Measurements from ENCODE around the gene DSCAM.

The DSCAM gene

DNA sequence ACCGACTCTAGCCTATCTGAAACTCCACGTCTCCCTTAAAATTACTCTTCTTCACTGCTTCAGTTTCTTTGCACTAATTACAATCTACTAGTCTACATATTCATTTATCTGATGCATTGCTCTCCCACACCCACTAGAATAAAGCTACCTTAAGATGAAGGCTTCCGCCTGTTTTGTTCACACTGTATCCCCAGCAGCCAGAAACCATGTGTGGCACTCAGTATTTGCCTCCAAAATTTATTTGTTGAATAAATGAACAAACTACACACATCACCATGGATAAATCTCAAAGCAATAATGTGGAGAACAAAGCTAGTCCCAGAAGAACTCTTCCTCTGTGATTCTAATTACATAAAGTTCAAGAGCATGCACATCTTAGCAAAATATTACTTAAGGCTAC, 95.7 kb downstream of the DSCAM start:
- H3K27ac ChIP-seq (ENCODE audit: low read depth, low read length, poor library complexity, severe bottlenecking), result no peak overlapping the region
- no peak overlapping the region for H2AFZ ChIP-seq (ENCODE audit: low read length)
- no peaks in the 10 kb centered on the region for H3K4me1 ChIP-seq (ENCODE audit: insufficient read depth, low read length, severe bottlenecking)
- H3K4me3 ChIP-seq (ENCODE audit: low read depth, low read length, poor library complexity, severe bottlenecking), result no peak overlapping the region
- H3K79me2 ChIP-seq (ENCODE audit: insufficient read depth, low read length), result no peaks in the 10 kb centered on the region
- no peaks in the 10 kb centered on the region for H3K9me3 ChIP-seq (ENCODE audit: low read length)
- H3K9me2 ChIP-seq (ENCODE audit: low read depth, low read length), result no peaks in the 10 kb centered on the region
- no peaks in the 10 kb centered on the region for H4K20me1 ChIP-seq (ENCODE audit: insufficient read depth, low read length)
- TF ChIP-seq, protein P1, sequence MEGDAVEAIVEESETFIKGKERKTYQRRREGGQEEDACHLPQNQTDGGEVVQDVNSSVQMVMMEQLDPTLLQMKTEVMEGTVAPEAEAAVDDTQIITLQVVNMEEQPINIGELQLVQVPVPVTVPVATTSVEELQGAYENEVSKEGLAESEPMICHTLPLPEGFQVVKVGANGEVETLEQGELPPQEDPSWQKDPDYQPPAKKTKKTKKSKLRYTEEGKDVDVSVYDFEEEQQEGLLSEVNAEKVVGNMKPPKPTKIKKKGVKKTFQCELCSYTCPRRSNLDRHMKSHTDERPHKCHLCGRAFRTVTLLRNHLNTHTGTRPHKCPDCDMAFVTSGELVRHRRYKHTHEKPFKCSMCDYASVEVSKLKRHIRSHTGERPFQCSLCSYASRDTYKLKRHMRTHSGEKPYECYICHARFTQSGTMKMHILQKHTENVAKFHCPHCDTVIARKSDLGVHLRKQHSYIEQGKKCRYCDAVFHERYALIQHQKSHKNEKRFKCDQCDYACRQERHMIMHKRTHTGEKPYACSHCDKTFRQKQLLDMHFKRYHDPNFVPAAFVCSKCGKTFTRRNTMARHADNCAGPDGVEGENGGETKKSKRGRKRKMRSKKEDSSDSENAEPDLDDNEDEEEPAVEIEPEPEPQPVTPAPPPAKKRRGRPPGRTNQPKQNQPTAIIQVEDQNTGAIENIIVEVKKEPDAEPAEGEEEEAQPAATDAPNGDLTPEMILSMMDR (IDR thresholded peaks at IDR 0.05; ENCODE audit: low read length), result no peak
- TF ChIP-seq EZH2 (IDR thresholded peaks at IDR 0.05; ENCODE audit: borderline replicate concordance, low read length), result no peak
- no peaks in the 10 kb centered on the region for H3K36me3 ChIP-seq (ENCODE audit: insufficient read depth, low read length)
- no peak overlapping the region for H3K9ac ChIP-seq (ENCODE audit: low read length)
- H3F3A ChIP-seq (ENCODE audit: insufficient read depth, low read length), result no peaks in the 10 kb centered on the region
- H3K4me2 ChIP-seq (ENCODE audit: low read length), result no peak overlapping the region
- H3K27me3 ChIP-seq (ENCODE audit: insufficient read depth, low read length), result no peaks in the 10 kb centered on the region

DNA sequence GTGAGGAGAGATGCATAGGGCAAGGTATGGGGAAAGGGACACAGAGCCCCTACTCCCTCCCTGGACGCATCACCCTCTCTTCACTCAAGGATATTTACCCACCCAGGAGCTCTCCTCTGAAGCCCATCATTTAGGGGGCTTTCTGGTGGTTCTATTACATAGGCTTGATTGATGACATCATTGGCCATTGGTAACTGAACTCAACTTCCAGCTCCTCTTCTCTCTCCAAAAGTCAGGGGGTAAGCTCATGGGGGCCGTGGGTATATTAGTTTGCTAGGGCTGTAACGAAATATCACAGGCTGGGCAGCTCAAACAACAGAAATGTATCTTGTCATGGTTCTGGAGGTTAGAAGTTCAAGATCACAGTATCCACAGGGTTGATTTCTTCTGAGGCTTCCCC, 110.8 kb downstream of the DSCAM start:
- Histone ChIP-seq H4K20me1 (ENCODE audit: insufficient read depth, low read length) (no peaks in the 10 kb centered on the region), H3K9me2 (ENCODE audit: low read depth, low read length) (no peaks in the 10 kb centered on the region), H3K27me3 (ENCODE audit: insufficient read depth, low read length) (no peaks in the 10 kb centered on the region), H3K4me1 (ENCODE audit: insufficient read depth, low read length, severe bottlenecking) (no peaks in the 10 kb centered on the region), H3K4me3 (ENCODE audit: low read depth, low read length, poor library complexity, severe bottlenecking) (no peak overlapping the region), H3K9me3 (ENCODE audit: low read length) (no peaks in the 10 kb centered on the region), H3K4me2 (ENCODE audit: low read length) (no peak overlapping the region), H3K27ac (ENCODE audit: low read depth, low read length, poor library complexity, severe bottlenecking) (no peak overlapping the region), H2AFZ (ENCODE audit: low read length) (no peak overlapping the region), H3K79me2 (ENCODE audit: insufficient read depth, low read length) (no peaks in the 10 kb centered on the region), H3F3A (ENCODE audit: insufficient read depth, low read length) (no peaks in the 10 kb centered on the region), H3K9ac (ENCODE audit: low read length) (no peak overlapping the region), H3K36me3 (ENCODE audit: insufficient read depth, low read length) (no peaks in the 10 kb centered on the region)
- TF ChIP-seq, protein P1 (IDR thresholded peaks at IDR 0.05; ENCODE audit: low read length), result no peak
- TF ChIP-seq EZH2 (IDR thresholded peaks at IDR 0.05; ENCODE audit: borderline replicate concordance, low read length), result no peak

DNA sequence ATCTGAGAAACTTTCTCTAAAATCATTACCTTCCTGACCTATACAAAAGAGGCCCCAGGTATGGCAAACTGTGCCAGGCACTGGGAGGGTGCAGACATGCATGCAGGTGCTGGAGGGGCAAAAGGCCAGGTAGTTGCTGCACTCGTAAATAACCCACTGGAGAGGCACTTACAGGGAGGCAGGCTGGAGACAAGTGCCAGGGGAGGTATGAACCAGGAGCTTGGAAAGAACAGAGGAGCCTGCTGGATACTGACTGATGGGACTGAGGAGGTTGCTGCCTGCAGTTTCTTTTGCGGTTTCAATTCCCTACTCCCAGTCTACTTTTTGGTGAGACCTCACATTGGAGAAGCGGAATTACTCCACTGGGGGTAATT, 113.9 kb downstream of the DSCAM start:
- no peaks in the 10 kb centered on the region for H3K36me3 ChIP-seq (ENCODE audit: insufficient read depth, low read length)
- no peaks in the 10 kb centered on the region for H3K79me2 ChIP-seq (ENCODE audit: insufficient read depth, low read length)
- H2AFZ ChIP-seq (ENCODE audit: low read length), result no peak overlapping the region
- H3K27me3 ChIP-seq (ENCODE audit: insufficient read depth, low read length), result no peaks in the 10 kb centered on the region
- TF ChIP-seq EZH2 (IDR thresholded peaks at IDR 0.05; ENCODE audit: borderline replicate concordance, low read length), result no peak
- TF ChIP-seq, protein P1 (IDR thresholded peaks at IDR 0.05; ENCODE audit: low read length), result no peak
- H4K20me1 ChIP-seq (ENCODE audit: insufficient read depth, low read length), result no peaks in the 10 kb centered on the region
- H3F3A ChIP-seq (ENCODE audit: insufficient read depth, low read length), result no peaks in the 10 kb centered on the region
- no peak overlapping the region for H3K9ac ChIP-seq (ENCODE audit: low read length)
- no peaks in the 10 kb centered on the region for H3K9me3 ChIP-seq (ENCODE audit: low read length)
- no peaks in the 10 kb centered on the region for H3K9me2 ChIP-seq (ENCODE audit: low read depth, low read length)
- no peak overlapping the region for H3K27ac ChIP-seq (ENCODE audit: low read depth, low read length, poor library complexity, severe bottlenecking)
- no peak overlapping the region for H3K4me3 ChIP-seq (ENCODE audit: low read depth, low read length, poor library complexity, severe bottlenecking)
- H3K4me1 ChIP-seq (ENCODE audit: insufficient read depth, low read length, severe bottlenecking), result no peaks in the 10 kb centered on the region
- H3K4me2 ChIP-seq (ENCODE audit: low read length), result no peak overlapping the region

Measured in OCI-LY1 (cell line).